ENCODE measurements around the gene DIRAS2.

DIRAS2 gene

DNA sequence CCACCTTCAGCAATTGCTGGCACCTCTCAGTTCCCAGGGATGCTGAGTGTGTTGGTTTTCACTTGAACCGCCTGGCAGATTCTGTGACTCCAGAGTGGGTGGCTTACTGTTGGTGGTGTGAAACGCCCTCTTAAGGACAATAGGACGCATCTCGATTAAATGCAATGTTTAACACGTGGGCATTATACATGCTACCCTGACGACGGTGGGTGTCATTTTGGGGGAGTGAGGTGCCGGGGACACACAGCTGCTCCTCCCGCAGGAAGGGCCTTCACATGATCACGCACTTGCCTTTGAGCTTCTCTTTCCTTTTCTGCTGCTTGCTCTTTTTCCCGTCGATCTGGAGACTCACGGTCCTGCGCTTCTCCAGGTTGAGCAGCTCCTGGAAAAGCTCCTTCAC lies 29.7 kb downstream of the DIRAS2 start:
- DNase-seq (ENCODE audit: low read depth): no peak

- DNase-seq (ENCODE audit: low read depth): no peak
These were observed 31.1 kb downstream of the DIRAS2 start for GRCh38 chr9:90611568-90611967.

GRCh38 chr9:90611121-90611520 lies 31.5 kb downstream of the DIRAS2 start:
- DNase-seq (ENCODE audit: low read depth): no peak

GRCh38 chr9:90607701-90608516 lies 34.7 kb downstream of the DIRAS2 start:
- DNase-seq (ENCODE audit: low read depth): no peak

- no peak for DNase-seq (ENCODE audit: low read depth)
These were observed 42.6 kb downstream of the DIRAS2 start for GRCh38 chr9:90600029-90600428.

GRCh38 chr9:90598191-90598590 lies 44.4 kb downstream of the DIRAS2 start:
- no peak for DNase-seq (ENCODE audit: low read depth)

- DNase-seq (ENCODE audit: low read depth): no peak
These were observed 49.0 kb downstream of the DIRAS2 start for GRCh38 chr9:90593646-90594045.

GRCh38 chr9:90580576-90580975 lies 62.0 kb downstream of the DIRAS2 start:
- no peak for DNase-seq (ENCODE audit: low read depth)

GRCh38 chr9:90579181-90579580 lies 63.4 kb downstream of the DIRAS2 start:
- DNase-seq (ENCODE audit: low read depth): no peak

DNA sequence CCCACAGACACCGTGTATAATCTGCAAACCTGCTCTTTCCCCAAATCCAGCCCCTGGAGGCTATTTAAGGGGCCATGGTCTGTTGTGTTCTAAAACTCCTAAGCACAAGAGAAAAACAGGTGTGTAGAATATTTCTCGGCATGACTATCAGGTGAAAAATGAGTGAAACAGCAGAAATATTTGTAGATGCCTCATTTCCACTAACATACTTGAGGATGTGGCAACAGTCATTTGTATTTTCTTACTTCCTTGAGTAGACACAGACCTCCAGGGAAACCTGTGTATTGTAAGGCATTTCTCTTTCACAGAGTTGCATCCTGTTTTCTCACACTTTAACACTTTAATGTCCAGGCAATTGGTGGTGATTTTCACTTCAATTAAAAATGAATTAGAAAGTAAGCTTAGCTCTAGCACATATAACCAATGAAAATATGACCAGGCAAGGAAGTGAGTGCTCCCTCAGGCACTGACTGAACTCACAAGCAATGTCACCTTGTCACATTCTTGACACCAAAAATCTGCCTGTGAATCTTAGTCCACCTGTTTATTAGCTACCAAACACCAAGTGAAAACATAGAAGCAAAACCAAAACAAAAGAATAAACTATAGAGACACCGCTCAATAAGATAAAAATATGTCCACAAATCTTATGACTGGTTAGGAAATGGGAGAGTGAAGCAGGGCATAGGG lies 64.4 kb downstream of the DIRAS2 start:
- no peak for DNase-seq (ENCODE audit: low read depth)

DNA sequence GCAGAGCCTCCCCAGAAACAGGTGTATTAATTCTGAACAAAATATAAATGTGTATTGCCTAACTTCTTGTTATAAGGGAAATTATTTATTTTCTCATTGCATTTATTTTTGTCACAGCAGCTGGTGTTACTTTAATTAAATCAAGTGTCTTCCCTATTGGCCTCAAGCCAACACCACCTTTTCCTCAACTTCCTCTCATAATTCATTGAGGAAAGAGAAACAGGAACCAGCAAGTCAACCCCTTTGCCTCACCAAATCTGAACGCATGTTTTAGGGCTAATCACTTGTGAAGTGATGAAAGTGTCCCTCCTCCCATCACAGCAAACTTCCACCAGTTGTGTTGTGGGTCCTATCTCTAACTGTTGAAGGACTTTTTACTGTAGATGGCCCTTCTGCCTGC lies 73.1 kb downstream of the DIRAS2 start:
- DNase-seq (ENCODE audit: low read depth): no peak

GRCh38 chr9:90568667-90569066 lies 74.0 kb downstream of the DIRAS2 start:
- no peak for DNase-seq (ENCODE audit: low read depth)

DNA sequence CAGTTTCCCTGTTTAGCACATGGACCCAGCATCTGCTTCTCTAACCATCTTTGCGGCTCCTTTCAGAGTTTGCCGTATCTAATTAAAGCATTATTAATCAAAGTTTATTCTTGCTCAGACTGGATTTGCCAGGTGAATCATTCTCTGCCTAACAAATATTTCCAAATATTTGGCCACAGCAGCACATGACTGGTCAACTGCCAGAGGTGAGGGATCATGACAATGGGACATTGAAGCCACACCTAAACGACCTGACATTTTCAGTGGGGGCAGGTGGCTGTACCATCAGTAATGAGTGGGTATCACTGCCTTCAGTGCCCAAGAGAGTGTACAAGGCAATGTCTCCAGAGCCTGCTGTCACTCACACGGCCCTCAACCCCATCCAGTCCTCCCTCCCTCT lies 80.4 kb downstream of the DIRAS2 start:
- no peak for DNase-seq (ENCODE audit: low read depth)
